Right forelimb (tissue), 1 donor: ENCODE data around the gene WIZ.

ENCODE experiments used
- DNase-seq: peaks from one replicate; pipeline ENCODE4 v3.0.0-alpha.2; 2018

WIZ gene

DNA sequence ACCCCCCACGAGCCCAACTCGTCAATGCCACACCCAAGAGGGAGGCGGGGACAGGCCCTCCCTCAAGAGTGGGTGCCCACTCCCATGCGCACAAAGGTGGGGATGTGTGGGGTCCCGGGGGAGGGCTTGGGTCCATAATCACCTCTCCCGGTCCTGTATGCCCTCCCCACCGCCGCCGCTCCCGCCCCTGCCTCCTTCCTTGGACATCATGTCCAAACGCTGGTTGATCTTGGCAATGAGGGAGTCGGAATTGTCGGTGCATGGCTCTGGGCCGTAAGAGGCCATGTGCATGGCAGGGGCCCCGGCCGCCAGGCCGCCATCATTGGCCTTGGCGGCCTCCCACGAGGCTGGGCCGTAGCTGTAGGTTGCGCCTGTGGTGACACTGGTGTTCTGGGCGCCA, 76.1 kb downstream of the WIZ start:
- no peak for DNase-seq

GRCh38 chr19:15372891-15373301, 76.9 kb downstream of the WIZ start:
- DNase-seq = no peak

DNA sequence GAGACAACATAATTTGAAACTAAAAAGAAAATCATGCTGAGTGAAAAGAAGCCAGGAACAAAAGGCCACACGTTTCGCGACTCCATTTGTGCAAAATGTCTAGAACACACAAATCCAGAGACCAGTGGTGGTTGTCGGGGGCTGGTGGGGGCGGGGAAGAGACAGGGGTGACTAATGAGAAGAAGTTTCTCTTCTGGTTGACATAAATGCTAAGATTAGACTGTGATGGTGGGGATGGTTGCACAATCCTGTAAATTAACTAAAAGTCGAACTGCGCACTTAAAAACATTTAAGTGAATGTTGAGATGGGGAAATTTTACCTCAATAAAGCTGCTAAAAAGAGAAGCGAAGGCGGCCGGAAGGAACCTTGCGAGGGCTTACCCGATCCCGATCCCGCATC, 77.3 kb downstream of the WIZ start:
- no peak for DNase-seq

DNA sequence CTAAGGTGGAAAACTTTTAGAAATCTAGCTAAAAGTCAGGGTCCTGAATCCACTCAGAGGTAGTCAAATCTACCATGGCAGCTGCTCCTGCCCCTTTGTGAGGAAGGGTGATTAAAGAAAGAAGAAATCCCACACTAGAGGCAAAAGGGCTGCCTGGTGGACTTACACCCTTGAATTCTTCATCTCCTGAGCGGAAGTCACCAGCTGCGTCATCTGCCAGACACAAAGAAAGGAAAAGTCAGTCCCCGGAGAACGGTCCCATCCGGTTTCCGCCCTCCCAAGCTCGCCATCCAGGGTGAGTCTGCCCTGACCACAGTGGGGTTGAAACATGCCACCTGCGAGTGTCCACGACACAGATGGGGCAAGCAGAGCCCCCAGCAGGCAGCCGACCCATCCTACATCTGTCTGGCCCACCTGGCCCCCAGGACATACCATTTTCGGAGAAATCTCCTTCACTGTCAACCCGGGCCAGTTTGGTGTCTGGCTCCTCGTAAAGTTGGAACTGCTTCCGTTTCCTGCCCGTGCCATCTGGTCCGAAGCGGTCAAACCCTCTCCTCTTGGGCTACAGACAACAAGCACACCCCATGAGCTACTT, 77.9 kb downstream of the WIZ start:
- DNase-seq = no peak

DNA sequence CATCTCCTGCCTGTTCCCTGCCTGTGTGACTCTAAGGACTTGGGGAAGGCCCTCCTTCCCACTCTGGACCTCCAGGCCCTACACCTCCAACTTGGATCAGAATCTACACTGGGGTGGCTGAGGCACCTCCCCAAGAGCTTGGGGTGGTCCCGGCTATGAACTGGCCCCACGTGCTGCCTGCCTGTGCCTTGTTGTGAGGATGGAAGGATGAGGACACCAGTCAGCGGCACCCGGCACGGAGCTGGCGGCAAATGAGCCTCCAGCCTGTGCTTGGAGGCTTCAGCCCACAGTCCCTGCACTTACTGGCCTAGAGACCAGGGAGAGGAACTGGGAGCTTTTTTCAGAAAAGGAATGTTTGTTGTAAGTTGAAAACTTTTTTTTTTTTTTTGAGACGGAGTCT, 78.6 kb downstream of the WIZ start:
- DNase-seq = no peak
